ENCODE results near the gene CTXND1.
A peak's percentile ranks its signal among the peaks of the same experiment; 100 is the strongest.

The CTXND1 gene

GRCh38 chr15:80183886-80184285 lies 68.1 kb downstream of the CTXND1 start:
- DNase-seq, result peak in 4 of 10 donors; percentile 33 to 83 (median 42)
- intact Hi-C loops (cut with DNase I), result no loop called here

- intact Hi-C loops (cut with DNase I), result no loop called here
- peak in 3 of 10 donors; percentile 6 to 74 (median 25) for DNase-seq
These were observed 68.7 kb downstream of the CTXND1 start for GRCh38 chr15:80183306-80183705.

GRCh38 chr15:80182611-80183261 lies 69.3 kb downstream of the CTXND1 start:
- intact Hi-C loops (cut with DNase I), result no loop called here
- DNase-seq, result no peak

GRCh38 chr15:80180986-80181385 lies 71.0 kb downstream of the CTXND1 start:
- intact Hi-C loops (cut with DNase I), result no loop called here
- DNase-seq, result peak in 1 of 10 donors; percentile 62

DNA sequence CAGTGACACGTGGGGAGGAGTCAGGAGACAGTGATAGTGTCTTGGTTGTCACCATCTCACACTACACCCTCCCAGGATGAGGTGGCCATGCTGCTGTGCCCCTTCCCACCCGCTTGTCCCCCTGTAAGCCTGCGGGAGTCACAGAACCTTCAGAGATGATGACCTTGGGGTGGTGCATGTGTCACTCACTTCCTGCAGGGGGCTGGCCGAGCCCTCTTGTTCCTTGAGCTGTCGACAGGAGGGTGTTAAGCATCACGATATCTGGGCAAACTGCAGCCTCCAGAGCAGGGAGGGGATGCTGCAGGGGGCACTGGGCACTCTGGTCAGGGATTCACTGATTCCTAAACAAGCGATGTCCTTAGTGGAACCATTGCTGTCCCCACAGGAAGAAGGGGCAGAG lies 71.5 kb downstream of the CTXND1 start:
- peak in 1 of 10 donors; percentile 52 for DNase-seq
- intact Hi-C loops (cut with DNase I), result no loop called here

DNA sequence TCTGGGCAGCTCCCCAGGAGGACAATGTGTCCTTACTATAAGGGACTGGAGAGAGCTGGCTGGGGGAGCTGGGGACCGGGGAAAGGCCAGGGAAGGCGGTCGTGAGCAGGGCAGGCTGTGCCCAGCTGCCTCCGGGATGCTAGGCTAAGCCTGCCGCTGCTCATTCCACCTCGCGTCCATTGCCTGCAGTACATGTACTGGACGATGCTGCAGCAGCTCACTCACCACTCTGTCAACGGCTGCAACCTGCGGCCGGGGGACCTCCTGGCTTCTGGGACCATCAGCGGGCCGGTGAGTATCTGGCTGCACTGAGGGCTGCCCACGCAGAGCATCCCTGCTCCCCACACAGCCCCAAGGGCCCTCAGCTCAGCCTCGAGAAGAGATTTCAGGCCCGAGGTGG lies 72.1 kb downstream of the CTXND1 start:
- intact Hi-C loops (cut with DNase I), result loop anchor here (10.0 kb wide), 1 partner anchor 325 kb away; no protein-coding TSS in a partner anchor

GRCh38 chr15:80179025-80179759 lies 72.8 kb downstream of the CTXND1 start:
- peak in 1 of 10 donors; percentile 78 for DNase-seq

More for the DNA sequence above, 72.1 kb downstream of the CTXND1 start:
- DNase-seq, result peak in 1 of 10 donors; percentile 68

DNA sequence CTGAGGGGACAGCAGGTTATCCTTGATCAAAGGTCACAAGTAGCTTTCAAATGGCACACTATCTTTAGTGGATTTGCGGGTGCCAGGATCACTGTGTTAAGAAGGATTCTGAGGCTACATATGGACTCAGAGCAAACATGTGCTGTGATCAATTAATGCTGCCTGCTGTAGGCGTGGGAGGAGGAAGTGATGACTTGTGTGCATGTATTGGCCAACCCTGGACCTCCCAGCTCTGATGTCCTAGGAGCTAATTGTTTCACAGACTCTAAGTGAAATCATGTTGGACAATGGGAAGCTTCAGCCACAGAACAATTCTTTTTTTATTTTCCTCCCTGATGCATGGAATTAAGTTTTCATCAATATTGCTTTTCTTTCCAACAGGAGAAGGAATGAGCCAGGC lies 74.9 kb downstream of the CTXND1 start:
- intact Hi-C loops (cut with DNase I), result loop anchor here (10.0 kb wide), 1 partner anchor 322 kb away; no protein-coding TSS in a partner anchor
- DNase-seq, result peak in 1 of 10 donors; percentile 13

More at GRCh38 chr15:80179025-80179759, 72.8 kb downstream of the CTXND1 start:
- intact Hi-C loops (cut with DNase I), result loop anchor here (10.0 kb wide), 1 partner anchor 324 kb away; no protein-coding TSS in a partner anchor

GRCh38 chr15:80176443-80176842 lies 75.6 kb downstream of the CTXND1 start:
- DNase-seq, result peak in 1 of 10 donors; percentile 46
- intact Hi-C loops (cut with DNase I), result loop anchor here (10.0 kb wide), 1 partner anchor 322 kb away; no protein-coding TSS in a partner anchor

DNA sequence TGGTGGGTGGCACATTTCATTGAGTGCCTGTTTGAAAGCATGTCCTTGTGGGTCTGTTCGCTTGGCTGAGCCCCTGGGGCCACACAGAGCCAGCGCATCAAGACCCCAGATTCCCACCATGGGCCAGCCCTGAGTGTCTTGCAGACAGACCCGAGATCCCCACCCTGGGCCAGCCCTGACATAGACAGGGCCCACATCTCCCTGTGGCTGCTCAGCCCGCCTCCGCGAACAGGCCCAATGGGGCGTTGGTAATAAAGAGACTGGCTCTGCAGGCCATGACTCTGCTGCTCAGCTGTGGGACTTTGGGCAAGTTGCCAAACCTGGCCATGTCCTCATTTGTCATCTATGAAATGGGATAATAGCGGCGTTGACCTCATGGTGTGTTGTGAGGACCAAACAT lies 76.6 kb downstream of the CTXND1 start:
- intact Hi-C loops (cut with DNase I), result loop anchor here (10.0 kb wide), 1 partner anchor 321 kb away; no protein-coding TSS in a partner anchor
- DNase-seq, result peak in 1 of 10 donors; percentile 65

DNA sequence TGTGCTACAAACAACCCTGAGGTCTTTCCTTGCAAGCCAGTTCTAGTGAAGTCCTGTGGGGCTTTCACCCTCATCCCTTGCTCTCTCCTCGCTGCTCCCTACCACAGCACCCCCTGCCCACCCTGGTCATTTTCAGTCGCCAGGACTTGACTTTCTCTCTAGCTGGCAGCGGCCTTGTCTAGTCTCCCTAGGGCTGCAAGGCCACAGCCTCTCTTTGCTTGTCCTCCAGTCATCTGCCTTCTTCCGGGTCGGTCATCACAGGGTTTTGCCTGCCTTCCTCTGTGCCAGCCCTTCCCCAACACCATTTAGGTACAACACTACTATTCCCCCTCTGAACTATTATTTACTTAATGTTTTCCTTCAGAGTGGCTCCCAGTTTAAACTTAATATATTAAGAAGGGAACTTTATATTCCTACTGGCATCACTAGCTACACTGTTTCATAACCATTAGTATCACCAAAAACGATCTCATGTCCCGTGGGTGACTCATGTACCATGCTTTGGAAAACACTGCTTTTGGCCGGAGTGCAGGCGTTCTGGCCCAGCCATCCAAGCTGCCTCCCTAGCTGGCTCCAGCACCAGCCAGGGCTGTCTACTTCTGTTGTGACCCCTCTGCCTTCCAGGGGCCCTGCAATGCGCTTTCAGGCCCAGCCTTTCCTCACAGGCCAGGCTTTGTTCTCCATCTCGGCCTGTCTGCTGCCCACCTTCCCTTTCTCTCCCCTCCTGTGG lies 77.8 kb downstream of the CTXND1 start:
- peak in 1 of 10 donors; percentile 87 for DNase-seq
- intact Hi-C loops (cut with DNase I), result loop anchor here (10.0 kb wide), 1 partner anchor 319 kb away; no protein-coding TSS in a partner anchor

DNA sequence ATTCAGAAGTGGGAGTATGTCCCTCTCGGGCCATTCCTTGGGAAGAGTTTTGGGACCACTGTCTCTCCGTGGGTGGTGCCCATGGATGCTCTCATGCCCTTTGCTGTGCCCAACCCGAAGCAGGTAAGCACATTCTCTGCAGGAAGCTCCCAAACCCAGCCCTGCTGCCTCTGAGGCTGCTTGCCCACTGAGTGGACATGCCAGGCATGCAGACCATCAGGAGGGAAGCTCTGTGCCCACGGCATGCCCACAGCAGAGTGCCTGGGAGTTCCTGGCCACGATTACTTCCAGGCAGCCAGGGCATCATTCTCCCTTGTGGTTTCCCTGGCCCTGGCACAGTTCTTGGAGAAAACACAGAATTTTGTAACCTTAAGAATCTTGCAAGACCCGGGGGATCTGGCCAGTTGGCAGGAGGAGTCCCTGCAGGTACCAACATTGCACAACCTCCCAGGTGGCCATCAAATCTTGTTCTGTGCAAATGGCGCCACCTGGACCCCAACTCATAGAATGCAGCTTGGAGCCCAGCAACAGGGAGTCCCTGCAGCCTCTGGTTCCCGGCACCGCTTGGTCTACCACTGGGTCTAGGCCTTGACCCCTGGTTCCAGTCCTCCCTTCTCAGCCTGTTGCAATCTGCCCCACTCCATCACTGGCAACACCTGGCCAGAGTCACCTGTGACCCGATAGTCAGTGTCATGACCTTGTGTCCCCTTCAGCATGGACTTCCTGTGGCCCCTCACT lies 78.8 kb downstream of the CTXND1 start:
- intact Hi-C loops (cut with DNase I), result loop anchor here (10.0 kb wide), 1 partner anchor 318 kb away; no protein-coding TSS in a partner anchor
- peak; percentile 18 to 92 (median 59) for DNase-seq

DNA sequence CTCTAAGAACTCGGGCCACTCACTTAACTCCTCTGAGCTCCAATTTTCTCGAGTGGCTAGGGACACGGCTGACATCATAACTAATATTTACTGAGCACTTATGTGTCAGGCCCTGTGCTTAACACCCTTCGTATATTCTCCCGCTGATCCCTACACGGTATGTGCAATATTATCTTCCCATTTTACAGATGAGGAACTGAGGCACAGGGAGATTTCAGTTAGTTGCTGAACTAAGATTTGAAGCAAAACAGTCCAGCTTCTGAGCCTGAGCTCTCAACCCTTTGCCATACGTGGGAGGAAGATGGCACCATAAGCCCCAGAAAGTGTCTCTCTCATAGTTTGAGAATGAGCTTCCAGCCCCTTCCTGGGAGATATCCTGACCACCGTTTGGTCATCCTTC lies 79.6 kb downstream of the CTXND1 start:
- DNase-seq, result no peak
- intact Hi-C loops (cut with DNase I), result loop anchor here (10.0 kb wide), 1 partner anchor 318 kb away; no protein-coding TSS in a partner anchor

DNA sequence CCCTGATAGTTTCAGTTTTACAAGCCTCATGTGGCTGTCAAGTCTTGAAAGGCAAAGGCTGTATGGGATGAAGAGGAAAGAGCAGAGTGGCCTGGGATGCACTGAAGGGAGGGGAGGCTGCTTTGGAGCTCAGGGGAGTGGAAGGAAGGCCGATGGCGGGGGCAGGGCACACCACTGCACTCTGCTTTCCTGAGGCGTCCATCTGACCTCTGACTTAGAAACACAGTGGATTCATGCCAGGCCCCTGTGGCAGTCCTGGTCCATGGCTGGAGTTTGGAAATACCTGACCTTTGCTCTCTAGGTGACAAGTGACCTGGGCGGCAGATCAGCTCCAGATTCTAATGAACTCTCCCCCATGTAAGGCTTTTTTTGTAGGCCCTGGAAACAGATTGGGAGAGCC lies 80.2 kb downstream of the CTXND1 start:
- intact Hi-C loops (cut with DNase I), result loop anchor here (10.0 kb wide), 1 partner anchor 317 kb away; no protein-coding TSS in a partner anchor
- DNase-seq, result peak in 1 of 10 donors; percentile 25

DNA sequence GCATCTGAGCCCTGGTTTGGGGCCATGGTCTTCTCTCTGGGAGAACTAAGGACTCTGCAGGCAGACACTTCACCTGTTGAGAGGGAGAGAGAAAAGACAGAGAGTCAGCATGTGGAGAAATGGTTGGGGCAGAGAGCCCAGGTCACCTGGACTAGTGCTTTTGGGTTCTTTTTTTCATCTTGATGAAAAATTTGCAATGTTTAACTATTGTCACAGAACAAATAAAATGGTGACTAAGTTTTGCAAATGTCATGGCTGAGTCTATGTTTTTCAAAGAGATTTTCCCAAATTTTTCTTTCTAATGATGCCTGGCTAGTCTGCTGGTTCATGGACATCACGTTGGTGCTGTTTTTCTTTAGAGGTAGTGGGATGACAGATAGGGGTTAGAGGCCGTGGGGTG lies 81.4 kb downstream of the CTXND1 start:
- DNase-seq, result no peak
- intact Hi-C loops (cut with DNase I), result loop anchor here (10.0 kb wide), 1 partner anchor 316 kb away; no protein-coding TSS in a partner anchor

DNA sequence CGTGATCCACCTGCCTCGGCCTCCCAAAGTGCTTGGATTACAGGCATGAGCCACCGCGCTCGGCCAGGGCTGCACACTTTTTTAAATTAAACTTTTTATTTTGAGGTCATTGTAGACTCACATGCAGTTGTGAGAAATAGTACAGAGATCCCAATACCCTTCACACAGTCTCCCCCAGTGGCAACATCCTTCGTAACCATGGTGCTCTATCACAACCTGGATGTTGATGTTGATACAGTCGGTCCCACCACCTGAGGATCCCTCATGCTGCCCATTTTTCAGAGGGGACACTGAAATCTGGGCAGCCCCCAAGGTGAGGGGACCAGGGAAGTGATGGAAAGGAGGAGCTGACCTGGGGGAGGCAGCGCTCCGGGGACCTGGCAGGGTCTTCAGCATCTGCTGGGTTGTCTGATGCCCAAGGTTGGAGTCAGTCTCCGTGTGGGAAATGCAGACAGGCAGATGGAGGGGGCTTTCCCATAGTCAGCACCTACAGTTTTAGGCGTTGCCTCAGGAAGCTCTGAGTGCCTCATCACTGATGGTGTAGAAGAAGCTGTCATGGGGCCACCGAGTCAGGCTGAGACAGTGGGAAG lies 82.2 kb downstream of the CTXND1 start:
- intact Hi-C loops (cut with DNase I), result loop anchor here (10.0 kb wide), 1 partner anchor 315 kb away; no protein-coding TSS in a partner anchor
- peak in 1 of 10 donors; percentile 47 for DNase-seq

DNA sequence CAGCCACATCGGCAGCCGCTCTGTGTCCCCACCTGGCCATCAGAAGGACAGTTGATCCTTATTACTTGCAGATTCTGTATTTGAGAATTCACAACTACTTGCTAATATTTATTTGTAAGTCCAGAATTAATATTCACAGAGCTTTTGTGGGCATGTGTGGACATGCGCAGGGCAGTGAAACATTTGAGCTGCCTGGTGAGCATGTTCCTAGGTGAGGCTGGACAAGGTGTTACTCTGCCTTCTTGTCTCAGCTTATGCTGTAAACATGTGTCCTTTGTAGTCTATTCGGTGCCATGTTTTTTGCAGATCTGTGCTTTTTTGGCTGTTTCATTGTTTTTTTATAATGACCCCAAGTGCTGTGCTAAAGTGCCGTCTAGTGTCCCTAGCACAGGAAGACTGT lies 83.6 kb downstream of the CTXND1 start:
- intact Hi-C loops (cut with DNase I), result no loop called here
- DNase-seq, result no peak

DNA sequence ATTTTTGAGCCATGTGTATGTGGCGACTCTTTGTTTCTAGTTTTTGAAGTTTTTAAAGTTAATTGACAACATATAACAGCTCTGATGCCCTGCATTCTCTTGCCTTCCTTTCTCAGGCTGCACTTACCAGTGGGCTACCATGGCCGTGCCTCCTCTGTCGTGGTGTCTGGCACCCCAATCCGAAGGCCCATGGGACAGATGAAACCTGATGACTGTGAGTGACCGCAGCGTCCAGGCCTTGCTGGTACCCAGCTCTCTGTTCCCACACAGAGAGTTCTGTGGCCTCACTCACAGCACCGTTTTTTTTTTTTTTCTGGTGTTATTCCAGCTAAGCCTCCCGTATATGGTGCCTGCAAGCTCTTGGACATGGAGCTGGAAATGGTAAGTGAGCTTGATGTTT lies 84.1 kb downstream of the CTXND1 start:
- intact Hi-C loops (cut with DNase I), result no loop called here
- DNase-seq, result peak in 1 of 10 donors; percentile 71

GRCh38 chr15:80163897-80164296 lies 88.1 kb downstream of the CTXND1 start:
- intact Hi-C loops (cut with DNase I), result no loop called here
- DNase-seq, result no peak

All from posterior cingulate gyrus (tissue), 11 donors.